GM10266 (cell line): ENCODE measurements around the gene YWHAG.
"Not testable (repeated sequence)": the region's sequence is repeated elsewhere in the genome, so short reads cannot be mapped to it uniquely, and the experiment has no call there.

Experiments used
- DNase-seq: peaks from one replicate; pipeline ENCODE4 v3.0.0; 2012; ENCODE audit errors: extremely low spot score
- CTCF ChIP-seq: IDR thresholded peaks from 2 replicates; pipeline ENCODE4 v1.5.1; 2012; ENCODE audit warnings: mild to moderate bottlenecking, low read depth; ENCODE audit not compliant: control insufficient read depth, insufficient read depth; ENCODE audit errors: missing control alignments

The YWHAG gene

DNA sequence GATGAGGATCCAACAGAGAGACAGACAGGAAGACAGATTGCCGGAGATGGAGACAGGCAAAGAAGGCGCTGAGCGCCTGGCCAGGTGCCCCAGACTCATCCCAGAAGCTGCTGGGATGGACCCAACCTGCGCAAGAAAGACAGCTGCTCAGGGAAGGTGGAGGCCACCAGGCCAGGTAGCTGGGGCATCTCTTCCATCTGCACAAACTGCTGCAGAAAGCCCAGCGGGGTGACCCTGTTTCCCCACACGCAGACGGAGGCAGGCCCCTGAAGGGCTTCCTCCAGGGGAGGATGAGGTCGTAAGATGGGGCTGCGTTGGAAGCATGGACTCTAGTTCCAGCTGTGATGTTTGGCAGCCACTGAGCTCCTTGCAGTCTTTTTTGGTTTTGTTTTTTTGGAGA is 16.5 kb upstream of the YWHAG start:
- DNase-seq: no peak
- TF ChIP-seq CTCF: no peak

DNA sequence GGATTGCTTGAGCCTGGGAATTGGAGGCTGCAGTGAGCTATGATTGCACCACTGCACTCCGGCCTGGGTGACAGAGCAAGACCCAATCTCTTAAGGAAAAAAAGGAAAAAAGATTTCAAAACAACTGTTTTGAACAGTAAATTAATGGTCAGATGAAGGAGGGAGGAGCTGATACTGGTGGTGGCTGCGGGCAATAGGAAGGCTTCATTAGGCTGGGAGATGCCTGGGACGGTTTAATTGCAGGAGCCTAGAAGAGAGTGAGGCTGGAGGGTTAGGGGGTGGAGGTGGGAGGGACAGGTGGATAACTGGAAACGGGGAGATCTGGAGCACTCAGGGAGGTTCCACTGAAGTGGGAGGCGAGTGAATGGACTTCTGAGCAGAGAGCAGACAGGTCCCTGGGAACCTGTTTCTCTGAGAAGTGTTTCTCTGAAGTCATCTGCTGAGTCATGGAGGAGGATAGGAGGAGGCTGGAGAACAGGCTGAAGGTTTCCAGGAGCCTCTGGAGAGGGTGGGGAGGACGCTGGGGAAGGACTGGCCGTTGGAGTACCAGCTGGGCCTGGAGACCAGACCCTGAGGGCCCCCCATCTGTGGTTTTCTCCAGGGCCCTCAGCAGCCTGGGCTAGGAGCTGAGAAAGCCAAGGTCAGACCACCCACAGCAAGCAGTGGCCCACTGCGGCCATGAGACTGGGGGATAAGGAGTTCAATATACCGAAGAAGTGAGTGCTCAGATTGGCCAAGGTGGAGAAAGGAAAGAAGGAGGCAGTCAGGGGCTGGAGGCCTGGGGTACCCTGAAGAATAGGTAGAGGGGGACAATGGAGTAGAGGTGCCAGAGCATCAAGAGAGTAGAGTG is 14.4 kb upstream of the YWHAG start:
- DNase-seq: no peak
- TF ChIP-seq CTCF: no peak

- no peak for DNase-seq
- no peak for TF ChIP-seq CTCF
Measured at GRCh38 chr7:76371396-76371795, 12.6 kb upstream of the YWHAG start.

DNA sequence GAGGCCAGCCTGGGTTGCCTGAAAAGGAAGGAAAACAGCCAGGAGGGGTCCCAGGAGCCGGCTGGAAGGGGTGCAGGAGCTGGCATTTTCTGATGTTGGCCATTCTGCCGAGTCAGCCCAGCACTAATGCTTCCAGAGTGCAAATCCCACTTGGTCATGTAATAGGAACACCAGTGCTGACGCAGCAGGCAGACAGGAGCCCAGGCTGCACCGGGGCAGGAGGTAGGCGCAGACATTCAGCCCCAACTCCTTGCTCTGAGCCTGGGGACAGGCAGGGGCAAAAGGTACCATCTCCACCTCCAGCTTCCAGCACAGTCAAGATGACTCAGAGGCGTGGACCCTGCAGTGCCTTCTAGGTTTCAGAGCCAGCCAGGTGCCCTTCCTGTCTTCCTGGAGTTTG is 10.2 kb upstream of the YWHAG start:
- DNase-seq: no peak
- TF ChIP-seq CTCF: no peak

- DNase-seq: no peak
- TF ChIP-seq CTCF: no peak
Measured at GRCh38 chr7:76368190-76368589, 9.4 kb upstream of the YWHAG start.

DNA sequence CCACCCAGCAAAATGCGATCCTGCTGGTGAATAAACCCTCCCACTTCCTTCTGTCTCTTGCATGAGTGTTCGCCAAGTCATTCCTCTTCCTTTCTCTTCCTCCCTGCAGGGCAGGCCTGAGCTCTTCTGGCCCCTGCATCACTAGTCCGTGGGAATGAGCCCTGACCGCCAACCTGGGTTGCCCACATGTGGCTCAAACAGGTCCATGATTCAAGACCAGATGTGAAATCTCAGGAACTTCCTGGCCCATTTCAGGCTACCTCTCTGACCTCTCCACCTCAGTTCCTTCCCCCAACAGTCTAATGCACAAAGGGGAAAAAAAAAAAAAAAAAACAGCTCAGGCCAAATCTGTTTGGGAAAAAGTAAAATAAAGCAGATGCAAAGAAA is 5.4 kb upstream of the YWHAG start:
- DNase-seq: no peak
- TF ChIP-seq CTCF: no peak

DNA sequence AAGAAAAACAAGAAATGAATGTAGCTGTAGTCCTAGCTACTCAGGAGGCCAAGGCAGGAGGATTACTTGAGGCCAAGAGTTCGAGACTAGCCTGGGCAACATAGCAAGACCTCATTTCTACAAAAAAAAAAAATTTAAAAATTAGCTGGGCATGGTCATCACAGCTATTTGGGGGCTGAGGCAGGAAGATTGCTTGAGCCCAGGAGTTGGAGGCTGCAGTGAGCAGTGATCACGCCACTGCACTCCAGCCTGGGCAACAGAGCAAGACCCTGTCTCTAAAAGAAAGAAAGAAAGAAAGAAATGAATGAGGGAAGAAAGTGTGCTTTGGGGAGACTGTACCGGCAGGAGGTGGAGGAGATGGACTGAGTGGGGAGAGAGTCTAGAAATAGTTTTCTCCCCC is 5.0 kb upstream of the YWHAG start:
- DNase-seq: not testable (repeated sequence)

DNA sequence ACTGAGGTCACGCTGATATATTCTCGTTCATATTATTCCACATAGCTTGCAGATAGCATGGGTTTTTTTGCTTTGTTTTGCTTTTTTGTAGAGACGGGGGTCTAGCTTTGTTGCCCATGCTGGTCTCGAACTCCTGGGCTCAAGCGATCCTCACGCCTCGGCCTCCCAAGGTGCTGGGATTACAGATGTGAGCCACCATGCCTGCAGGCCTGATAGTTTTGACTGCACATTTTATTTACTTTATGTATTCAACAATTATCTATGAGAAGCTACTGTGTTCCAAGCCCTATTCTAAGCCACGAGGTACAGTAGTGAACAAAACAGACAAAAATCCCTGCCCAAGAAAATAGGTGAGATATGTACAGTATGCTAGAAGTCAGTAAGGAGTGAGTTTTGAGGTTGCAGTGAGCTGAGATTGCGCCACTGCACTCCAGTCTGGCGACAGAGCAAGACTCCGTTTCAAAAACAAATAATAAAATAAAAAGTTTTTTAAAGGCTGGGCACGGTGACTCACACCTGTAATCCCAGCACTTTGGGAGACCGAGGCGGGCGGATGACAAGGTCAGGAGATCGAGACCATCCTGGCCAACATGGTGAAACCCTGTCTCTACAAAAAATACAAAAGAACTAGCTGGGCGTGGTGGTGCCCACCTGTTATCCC is 1.3 kb upstream of the YWHAG start:
- no peak for DNase-seq
- no peak for TF ChIP-seq CTCF
